ENCODE measurements around the gene DGKD. TPM values are rescaled to one million over a fixed set of nuclear protein-coding genes. Genes with fewer than 3 reads are reported as not detected.

Gene DGKD
- total RNA-seq, 2 experiments from 2014 or later = 147 to 156 TPM

- Mint-ChIP-seq H3K27ac (no peak overlapping the region), H3K27me3 (no peaks in the 10 kb centered on the region), H3K4me3 (no peak overlapping the region), H3K4me1 (ENCODE audit: low read depth) (no peaks in the 10 kb centered on the region), H3K9me3 (no peaks in the 10 kb centered on the region), H3K36me3 (ENCODE audit: low read depth) (peaks cover 22% of the 10 kb centered on the region)
- H3K4me1 ChIP-seq (ENCODE audit: insufficient read depth, low read length) = no peaks in the 10 kb centered on the region
- no peak overlapping the region for H3K27ac ChIP-seq (ENCODE audit: low read depth in 1 of 2, low read length in 2 of 2)
- H3K36me3 ChIP-seq (ENCODE audit: insufficient read depth, low read length) = peaks cover 19% of the 10 kb centered on the region
- H3K4me3 ChIP-seq (ENCODE audit: low read length) = no peak overlapping the region
- no peaks in the 10 kb centered on the region for H3K27me3 ChIP-seq (ENCODE audit: control insufficient read depth in 1 of 2, insufficient read depth in 2 of 2, low read length in 2 of 2)
- intact Hi-C loops (cut with DNase I, micrococcal nuclease) = no loop called here
- no peak for DNase-seq
- TF ChIP-seq CTCF (IDR thresholded peaks at IDR 0.05) = no peak
- POLR2A ChIA-PET = no interaction called here
- CTCF ChIA-PET = no interaction called here
- no peak for ATAC-seq (ENCODE audit: poor library complexity)
- H3K9me3 ChIP-seq (ENCODE audit: control insufficient read depth in 1 of 2, insufficient read depth in 1 of 2, low read length in 2 of 2) = peaks cover 0 to 14% of the 10 kb centered on the region in 2 experiments
Measured at GRCh38 chr2:233476651-233477547, 122.6 kb downstream of the DGKD start.

GRCh38 chr2:233477548-233478433, 123.5 kb downstream of the DGKD start:
- no peaks in the 10 kb centered on the region for H3K27me3 ChIP-seq (ENCODE audit: control insufficient read depth in 1 of 2, insufficient read depth in 2 of 2, low read length in 2 of 2)
- TF ChIP-seq CTCF (IDR thresholded peaks at IDR 0.05) = no peak
- peaks cover 12% of the 10 kb centered on the region for H3K36me3 ChIP-seq (ENCODE audit: insufficient read depth, low read length)
- Mint-ChIP-seq H3K27ac (no peak overlapping the region), H3K9me3 (no peaks in the 10 kb centered on the region), H3K36me3 (ENCODE audit: low read depth) (peaks cover 18% of the 10 kb centered on the region), H3K4me1 (ENCODE audit: low read depth) (no peaks in the 10 kb centered on the region), H3K4me3 (no peak overlapping the region), H3K27me3 (no peaks in the 10 kb centered on the region)
- POLR2A ChIA-PET = interaction anchor here (0.7 kb wide), 1 partner anchor 31 kb away, joined by 3 read pairs; no protein-coding TSS in a partner anchor
- intact Hi-C loops (cut with DNase I, micrococcal nuclease) = no loop called here
- ATAC-seq (ENCODE audit: poor library complexity) (no peak), DNase-seq (no peak)
- CTCF ChIA-PET = no interaction called here
- H3K9me3 ChIP-seq (ENCODE audit: control insufficient read depth in 1 of 2, insufficient read depth in 1 of 2, low read length in 2 of 2) = peaks cover 0 to 9% of the 10 kb centered on the region in 2 experiments
- H3K27ac ChIP-seq (ENCODE audit: low read depth in 1 of 2, low read length in 2 of 2) = no peak overlapping the region
- H3K4me1 ChIP-seq (ENCODE audit: insufficient read depth, low read length) = no peaks in the 10 kb centered on the region
- no peak overlapping the region for H3K4me3 ChIP-seq (ENCODE audit: low read length)

- TF ChIP-seq CTCF (IDR thresholded peaks at IDR 0.05) = no peak
- Histone ChIP-seq H3K9me3 (ENCODE audit: control insufficient read depth in 1 of 2, insufficient read depth in 1 of 2, low read length in 2 of 2) (peaks cover 0 to 6% of the 10 kb centered on the region in 2 experiments), H3K36me3 (ENCODE audit: insufficient read depth, low read length) (peaks cover 16% of the 10 kb centered on the region), H3K27me3 (ENCODE audit: control insufficient read depth in 1 of 2, insufficient read depth in 2 of 2, low read length in 2 of 2) (no peaks in the 10 kb centered on the region), H3K4me1 (ENCODE audit: insufficient read depth, low read length) (no peaks in the 10 kb centered on the region), H3K4me3 (ENCODE audit: low read length) (no peak overlapping the region), H3K27ac (ENCODE audit: low read depth in 1 of 2, low read length in 2 of 2) (no peak overlapping the region)
- CTCF ChIA-PET = no interaction called here
- H3K9me3 Mint-ChIP-seq = no peaks in the 10 kb centered on the region
- intact Hi-C loops (cut with DNase I, micrococcal nuclease) = no loop called here
- no peak for ATAC-seq (ENCODE audit: poor library complexity)
- no peaks in the 10 kb centered on the region for H3K27me3 Mint-ChIP-seq
- POLR2A ChIA-PET = no interaction called here
- no peak overlapping the region for H3K27ac Mint-ChIP-seq
- peaks cover 16% of the 10 kb centered on the region for H3K36me3 Mint-ChIP-seq (ENCODE audit: low read depth)
- H3K4me1 Mint-ChIP-seq (ENCODE audit: low read depth) = no peaks in the 10 kb centered on the region
- no peak for DNase-seq
- no peak overlapping the region for H3K4me3 Mint-ChIP-seq
Measured at GRCh38 chr2:233479616-233480489, 125.6 kb downstream of the DGKD start.

Measured in CD4-positive, alpha-beta T cell (primary cell).